CD4-positive, alpha-beta memory T cell (primary cell): ENCODE measurements around the gene C15orf40. TPM values are rescaled to one million over a fixed set of nuclear protein-coding genes. Genes with fewer than 3 reads are reported as not detected.

ENCODE experiments used
- polyA plus RNA-seq, 2 donors: library from polyadenylated mRNA; unstranded; fragments of 300-500 nt; fragmentation: Illumina TruSeq; gene quantifications; one replicate each; pipeline ENCODE4 v1.2.3, GENCODE V29; 2021
- total RNA-seq, 2 experiments: library from RNA; stranded (reverse); gene quantifications; one replicate each; pipeline ENCODE4 v1.2.3, GENCODE V29; 2021

Gene C15orf40
- total and polyA plus RNA-seq, 4 experiments from 2014 or later: 47.0 to 61.0 (median 49.8) TPM

Other genes starting within 250 kb of the C15orf40 start
- gene FSD2, start 205.6 kb downstream of the C15orf40 start, total RNA-seq: not detected
- gene FSD2, start 205.6 kb downstream of the C15orf40 start, polyA plus RNA-seq: under 1 TPM; 0.08 to 0.11 TPM
- 10 to 100 TPM; 31.6 to 33.5 TPM for gene WHAMM, start 202.0 kb downstream of the C15orf40 start, total RNA-seq
- 1 to 10 TPM; 2.2 to 7.1 TPM for gene WHAMM, start 202.0 kb downstream of the C15orf40 start, polyA plus RNA-seq
- gene HOMER2, start 58.9 kb downstream of the C15orf40 start, total RNA-seq: 1 to 10 TPM; 6.1 to 6.5 TPM
- gene HOMER2, start 58.9 kb downstream of the C15orf40 start, polyA plus RNA-seq: 1 to 10 TPM in 1 of 2 donors, not detected in 1; 1.5 TPM
- 10 to 100 TPM; 19.3 to 22.0 TPM for gene RAMAC, start 25.4 kb downstream of the C15orf40 start, total RNA-seq
- 10 to 100 TPM; 30.6 to 58.4 TPM for gene RAMAC, start 25.4 kb downstream of the C15orf40 start, polyA plus RNA-seq
- gene BTBD1, start 55.6 kb upstream of the C15orf40 start, total RNA-seq: 10 to 100 TPM; 36.5 to 39.6 TPM
- 10 to 100 TPM; 49.0 to 54.9 TPM for gene BTBD1, start 55.6 kb upstream of the C15orf40 start, polyA plus RNA-seq
- gene TM6SF1, start 96.0 kb upstream of the C15orf40 start, total RNA-seq: under 1 TPM; 0.38 to 0.50 TPM
- not detected for gene TM6SF1, start 96.0 kb upstream of the C15orf40 start, polyA plus RNA-seq
- 1 to 10 TPM; 3.2 to 3.5 TPM for gene HDGFL3, start 196.2 kb upstream of the C15orf40 start, total RNA-seq
- 1 to 10 TPM; 1.7 to 6.5 TPM for gene HDGFL3, start 196.2 kb upstream of the C15orf40 start, polyA plus RNA-seq